A549 (cell line): ENCODE results near the gene RTP2. TPM values are rescaled to one million over a fixed set of nuclear protein-coding genes. Genes with fewer than 3 reads are reported as not detected.

Source experiments
- ATAC-seq, 2 experiments: fragments of 200-7000 bp in 1 of 2; fragments of >200 bp in 1 of 2; cut with Nextera tagmentation in 1 of 2; cut with Tn5 transposase in 1 of 2; 3 replicates each; pipeline versions ENCODE4 v1.8.0 to v1.9.1; 2018 to 2020; ENCODE audit warnings: mild to moderate bottlenecking in 1 of 2, moderate library complexity in 1 of 2
- CTCF ChIA-PET: fragments of 300-600 bp; sonication (Branson Sonifier 250); formaldehyde crosslinking; extraction: SDS; loops from one replicate; lab custom pipeline; 2021; ENCODE audit warnings: antibody characterized with exemption, inconsistent platforms; lab: Yijun Ruan, JAX
- POLR2A ChIA-PET: fragments of 350-600 bp; formaldehyde crosslinking; extraction: SDS; loops from one replicate; lab custom pipeline; 2021; ENCODE audit warnings: antibody characterized with exemption, inconsistent platforms; lab: Yijun Ruan, JAX
- DNase-seq, 2 experiments: peaks; one replicate each; pipeline versions ENCODE4 v3.0.0 to v3.0.0-alpha.2; 2011 to 2016; ENCODE audit warnings: low read depth in 1 of 2, low spot score in 1 of 2
- FAIRE-seq: peaks from 2 replicates; lab custom pipeline; 2011; peaks lifted over from hg19 to GRCh38; lab: Jason Lieb, UNC
- H3K27ac ChIP-seq, 2 experiments: fragments of >200 bp; sonication (Bioruptor Twin); formaldehyde crosslinking; 3 replicates each; pipeline ENCODE4 v1.5.1; 2016 to 2017
- H3K4me1 ChIP-seq: fragments of >200 bp; sonication (Bioruptor Twin); formaldehyde crosslinking; 3 replicates; pipeline ENCODE4 v1.6.1; 2016
- H3K4me2 ChIP-seq: fragments of >200 bp; sonication (Bioruptor Twin); formaldehyde crosslinking; 3 replicates; pipeline ENCODE4 v1.6.1; 2016
- H3K4me3 ChIP-seq: fragments of >200 bp; sonication (Bioruptor Twin); formaldehyde crosslinking; 3 replicates; pipeline ENCODE4 v1.5.1; 2016
- H3K9me3 ChIP-seq: fragments of >200 bp; sonication (Bioruptor Twin); formaldehyde crosslinking; 3 replicates; pipeline ENCODE4 v1.6.1; 2016
- ATOH8 ChIP-seq: fragments of 250-450 bp; sonication (Bioruptor Pico); IDR thresholded peaks from 2 replicates; pipeline ENCODE4 v1.5.0; 2020; ENCODE audit warnings: low read depth, mild to moderate bottlenecking, moderate library complexity
- BCL3 ChIP-seq: fragments of >200 bp; sonication (Bioruptor Twin); formaldehyde crosslinking; IDR thresholded peaks from 3 replicates; pipeline ENCODE4 v1.6.1; 2016
- CEBPB ChIP-seq, 2 experiments: fragments of >200 bp in 1 of 2; sonication (Bioruptor Twin) in 1 of 2; formaldehyde crosslinking in 1 of 2; IDR thresholded peaks; 2 replicates each; pipeline ENCODE4 v1.6.1; 2012 to 2016
- CTCF ChIP-seq: fragments of >200 bp; sonication (Bioruptor Twin); formaldehyde crosslinking; IDR thresholded peaks from 3 replicates; pipeline ENCODE4 v1.5.1; 2016
- EHMT2 ChIP-seq: fragments of 200-600 bp; sonication (generic); IDR thresholded peaks from 2 replicates; pipeline ENCODE4 v1.6.1; 2016; ENCODE audit warnings: antibody characterized with exemption, low read depth, mild to moderate bottlenecking, moderate library complexity
- FOSL2 ChIP-seq, 2 experiments: fragments of 450-650 bp in 1 of 2; fragments of >200 bp in 1 of 2; sonication (Bioruptor Twin) in 1 of 2; formaldehyde crosslinking; IDR thresholded peaks; 2 replicates each; pipeline versions ENCODE4 v1.5.0 to v1.6.1; 2016 to 2020; ENCODE audit warnings: mild to moderate bottlenecking in 1 of 2, moderate library complexity in 1 of 2
- HOXB13 ChIP-seq: fragments of 250-450 bp; sonication (Bioruptor Pico); IDR thresholded peaks from 2 replicates; pipeline ENCODE4 v1.5.0; 2020; ENCODE audit warnings: low read depth, mild to moderate bottlenecking, moderate library complexity
- JUNB ChIP-seq: fragments of >200 bp; sonication (Bioruptor Twin); formaldehyde crosslinking; IDR thresholded peaks from 2 replicates; pipeline ENCODE4 v1.6.1; 2016
- KDM5A ChIP-seq: fragments of 200-600 bp; sonication (generic); IDR thresholded peaks from 2 replicates; pipeline ENCODE4 v1.6.1; 2016; ENCODE audit warnings: antibody characterized with exemption, mild to moderate bottlenecking
- MAX ChIP-seq: IDR thresholded peaks from 2 replicates; pipeline ENCODE4 v1.6.1; 2012
- RAD21 ChIP-seq, 2 experiments: fragments of >200 bp in 1 of 2; sonication (Bioruptor Twin) in 1 of 2; formaldehyde crosslinking in 1 of 2; IDR thresholded peaks in 1 of 2; conservative IDR thresholded peaks in 1 of 2; 2 replicates in 1 of 2; 3 replicates in 1 of 2; pipeline ENCODE4 v1.6.1; 2012 to 2018; ENCODE audit warnings: inconsistent platforms in 1 of 2
- RARB ChIP-seq: fragments of 250-450 bp; sonication (Bioruptor Pico); IDR thresholded peaks from 2 replicates; pipeline ENCODE4 v1.8.0; 2021; ENCODE audit warnings: mild to moderate bottlenecking, moderate library complexity
- RNF2 ChIP-seq: fragments of 200-600 bp; sonication (generic); IDR thresholded peaks from 2 replicates; pipeline ENCODE4 v1.6.1; 2016; ENCODE audit warnings: low read depth, mild to moderate bottlenecking, antibody characterized with exemption, moderate library complexity, borderline replicate concordance
- SMC3 ChIP-seq: fragments of >200 bp; sonication (Bioruptor Twin); formaldehyde crosslinking; IDR thresholded peaks from 3 replicates; pipeline ENCODE4 v1.6.1; 2018; ENCODE audit warnings: inconsistent platforms
- ZNF302 ChIP-seq: fragments of 250-450 bp; sonication (Bioruptor Pico); IDR thresholded peaks from 2 replicates; pipeline ENCODE4 v1.9.0; 2021; ENCODE audit warnings: inconsistent platforms, mild to moderate bottlenecking, moderate library complexity
- WGBS: methylation state at CpG from one replicate; pipeline ENCODE4 v1.1.6; 2017; ENCODE audit errors: missing lambda C conversion rate; 5-methylcytosine and 5-hydroxymethylcytosine counted together
- polyA plus RNA-seq, 4 experiments: library from polyadenylated mRNA; depleted of rRNA in 3 of 4; stranded (reverse); fragments of >200 nt; fragmentation: RNase III in 1 of 4; extraction: RNeasy Plus Mini Kit Qiagen cat#74134 plus additional on column Dnase treatment in 1 of 4; gene quantifications; 2 replicates in 3 of 4; 3 replicates in 1 of 4; pipeline ENCODE4 v1.2.3, GENCODE V29; 2011 to 2017
- TF ChIP-seq, protein P1 (sequence below): fragments of 200-600 bp; sonication (generic); IDR thresholded peaks from 2 replicates; pipeline ENCODE4 v1.6.1; 2016; ENCODE audit warnings: antibody characterized with exemption, mild to moderate bottlenecking, moderate library complexity

The RTP2 gene
- polyA plus RNA-seq, 2 of the 4 experiments (the other 2 are of a cell fraction) = not detected

- peak overlapping the region; percentile 96 to 99 for H3K27ac ChIP-seq
- ATAC-seq (no peak), DNase-seq (peak; percentile 6 to 15), FAIRE-seq (no peak)
- peaks cover 41% of the 10 kb centered on the region for H3K4me1 ChIP-seq
- TF ChIP-seq ATOH8 (no peak), CEBPB (IDR thresholded peaks at IDR 0.05) (peak in 1 of 2 experiments; percentile 20; a peak in 1 of 4 replicates)
- ChIA-PET CTCF (interaction anchor here (0.8 to 8.6 kb wide), 6 partner anchors 9 to 1211 kb away, joined by 3 to 221 read pairs (median 3); no protein-coding TSS in a partner anchor), POLR2A (no interaction called here)
- H3K4me3 ChIP-seq = peak overlapping the region; percentile 69
- WGBS = 22% methylated on average over 30 of the region's 45 CpGs
- no peaks in the 10 kb centered on the region for H3K9me3 ChIP-seq
- H3K4me2 ChIP-seq = peak overlapping the region; percentile 96
These were observed 41.1 kb upstream of the RTP2 start for GRCh38 chr3:187743195-187744141.

DNA sequence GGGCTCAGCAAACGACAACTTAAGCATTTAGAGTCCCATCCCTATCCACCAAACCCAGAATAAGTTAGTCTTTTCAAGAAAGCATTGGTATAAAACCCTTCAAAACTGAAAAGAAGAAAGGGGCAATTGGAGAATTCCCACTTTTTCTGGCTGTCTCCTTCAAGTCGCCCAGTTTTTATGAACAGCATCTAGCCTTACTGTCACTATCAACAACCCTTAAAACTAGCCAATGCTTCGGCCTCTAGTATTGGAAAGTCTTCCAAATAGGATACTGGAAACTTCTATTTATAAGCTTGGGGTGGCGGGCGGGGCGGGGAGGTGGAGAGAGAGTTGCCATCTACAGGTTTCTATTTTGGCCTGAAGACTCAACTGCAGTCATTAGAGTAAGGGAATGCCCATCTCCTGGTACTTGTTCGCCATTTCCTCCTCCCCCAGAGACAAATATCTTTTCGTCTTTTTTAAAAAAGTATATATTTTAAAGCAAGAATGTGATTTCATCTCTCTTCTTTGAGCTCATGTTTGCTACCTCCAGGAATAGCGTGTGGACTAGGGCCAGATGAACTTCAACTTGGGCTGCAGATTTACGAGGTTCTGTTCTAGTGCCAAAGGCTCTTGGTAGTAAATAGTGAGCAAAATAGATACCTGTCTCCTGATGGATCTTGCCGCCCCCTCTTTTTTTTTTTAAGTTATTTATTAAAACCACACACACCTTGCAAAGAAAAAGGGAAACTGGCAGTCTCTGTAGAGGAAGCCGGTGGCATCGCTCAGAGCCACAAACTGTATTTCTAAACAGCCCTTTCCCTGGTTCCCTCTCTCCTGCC is 40.2 kb upstream of the RTP2 start:
- Histone ChIP-seq H3K4me2 (peak overlapping the region; percentile 96), H3K27ac (peak overlapping the region; percentile 96 to 99), H3K9me3 (no peaks in the 10 kb centered on the region), H3K4me3 (peak overlapping the region; percentile 69; the same call in 1 of the 3 replicates), H3K4me1 (peaks cover 33% of the 10 kb centered on the region)
- WGBS = 64% methylated on average over 13 of the region's 13 CpGs
- ChIA-PET POLR2A (interaction anchor here (0.6 kb wide), 1 partner anchor 552 kb away, joined by 5 read pairs; no protein-coding TSS in a partner anchor), CTCF (interaction anchor here (0.7 to 8.6 kb wide), 11 partner anchors 8 to 1212 kb away, joined by 3 to 221 read pairs (median 3); no protein-coding TSS in a partner anchor)
- no peak for FAIRE-seq
- TF ChIP-seq EHMT2 (peak; percentile 86), RARB (CRISPR knock-in tag) (no peak), HOXB13 (no peak), RAD21 (conservative IDR thresholded peaks at IDR 0.05 in 1 of 2, IDR thresholded peaks at IDR 0.05 in 1 of 2) (0 out of 5 replicates have a peak, but pooled peaks of 1 of the 2 experiments have one; percentile 7)
- TF ChIP-seq, protein P1, sequence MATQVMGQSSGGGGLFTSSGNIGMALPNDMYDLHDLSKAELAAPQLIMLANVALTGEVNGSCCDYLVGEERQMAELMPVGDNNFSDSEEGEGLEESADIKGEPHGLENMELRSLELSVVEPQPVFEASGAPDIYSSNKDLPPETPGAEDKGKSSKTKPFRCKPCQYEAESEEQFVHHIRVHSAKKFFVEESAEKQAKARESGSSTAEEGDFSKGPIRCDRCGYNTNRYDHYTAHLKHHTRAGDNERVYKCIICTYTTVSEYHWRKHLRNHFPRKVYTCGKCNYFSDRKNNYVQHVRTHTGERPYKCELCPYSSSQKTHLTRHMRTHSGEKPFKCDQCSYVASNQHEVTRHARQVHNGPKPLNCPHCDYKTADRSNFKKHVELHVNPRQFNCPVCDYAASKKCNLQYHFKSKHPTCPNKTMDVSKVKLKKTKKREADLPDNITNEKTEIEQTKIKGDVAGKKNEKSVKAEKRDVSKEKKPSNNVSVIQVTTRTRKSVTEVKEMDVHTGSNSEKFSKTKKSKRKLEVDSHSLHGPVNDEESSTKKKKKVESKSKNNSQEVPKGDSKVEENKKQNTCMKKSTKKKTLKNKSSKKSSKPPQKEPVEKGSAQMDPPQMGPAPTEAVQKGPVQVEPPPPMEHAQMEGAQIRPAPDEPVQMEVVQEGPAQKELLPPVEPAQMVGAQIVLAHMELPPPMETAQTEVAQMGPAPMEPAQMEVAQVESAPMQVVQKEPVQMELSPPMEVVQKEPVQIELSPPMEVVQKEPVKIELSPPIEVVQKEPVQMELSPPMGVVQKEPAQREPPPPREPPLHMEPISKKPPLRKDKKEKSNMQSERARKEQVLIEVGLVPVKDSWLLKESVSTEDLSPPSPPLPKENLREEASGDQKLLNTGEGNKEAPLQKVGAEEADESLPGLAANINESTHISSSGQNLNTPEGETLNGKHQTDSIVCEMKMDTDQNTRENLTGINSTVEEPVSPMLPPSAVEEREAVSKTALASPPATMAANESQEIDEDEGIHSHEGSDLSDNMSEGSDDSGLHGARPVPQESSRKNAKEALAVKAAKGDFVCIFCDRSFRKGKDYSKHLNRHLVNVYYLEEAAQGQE = no peak
- ATAC-seq = no peak
- no peak for DNase-seq

DNA sequence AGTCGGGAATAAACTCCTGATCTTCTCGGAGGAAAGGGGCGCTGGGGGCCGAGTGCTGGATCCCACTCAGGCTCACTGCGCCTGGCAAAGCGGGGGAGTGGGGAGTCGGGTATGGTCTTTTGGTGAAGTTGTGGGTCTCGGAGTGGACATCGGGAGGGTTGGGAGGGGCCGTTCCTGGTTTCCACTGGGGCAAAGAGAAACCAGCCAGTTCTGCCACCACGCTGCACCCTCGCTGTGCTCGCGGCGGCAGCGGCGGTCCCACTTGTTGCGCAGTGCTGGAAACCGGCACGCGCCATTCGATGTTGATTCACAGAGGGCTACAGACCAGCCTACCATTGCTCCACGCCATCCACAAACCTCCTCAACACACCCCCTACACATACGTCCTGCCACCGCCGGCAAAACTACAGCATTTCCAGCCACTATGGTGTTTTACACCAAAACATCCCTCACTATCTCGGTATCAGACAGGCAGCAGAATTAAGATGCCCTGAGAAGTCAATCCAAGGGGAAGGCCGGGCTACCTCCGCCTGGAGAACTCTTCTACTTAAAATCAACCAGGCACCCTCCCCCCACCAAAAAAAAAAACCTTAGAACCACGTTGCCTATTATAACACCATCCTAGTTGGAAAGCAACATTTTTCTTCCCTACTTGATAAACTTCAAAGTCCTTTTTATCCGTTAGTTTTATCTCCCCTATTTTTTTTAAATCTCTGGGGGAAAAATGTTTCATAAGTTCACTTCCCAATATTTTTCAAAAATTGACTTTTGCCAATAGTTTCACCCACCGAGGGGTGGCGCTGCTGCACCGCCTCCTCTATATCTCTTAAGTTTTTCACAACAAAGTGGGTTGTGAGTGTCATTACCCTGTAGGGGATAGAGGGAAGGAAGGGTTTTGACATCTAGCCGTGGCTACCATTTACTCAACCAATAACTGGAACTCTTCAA is 39.3 kb upstream of the RTP2 start:
- Histone ChIP-seq H3K27ac (peak overlapping the region; percentile 68 to 84), H3K4me1 (peaks cover 35% of the 10 kb centered on the region), H3K4me2 (peak overlapping the region; percentile 96), H3K9me3 (no peaks in the 10 kb centered on the region), H3K4me3 (peak overlapping the region; percentile 60)
- POLR2A ChIA-PET = interaction anchor here (0.5 to 3.2 kb wide), 3 partner anchors 553 to 1212 kb away, joined by 4 to 9 read pairs (median 5); no protein-coding TSS in a partner anchor
- peak; percentile 61 to 72 for DNase-seq
- peak; percentile 19 to 46; a peak in 3 of 6 replicates for ATAC-seq
- FAIRE-seq = no peak
- CTCF ChIA-PET = interaction anchor here (0.6 to 8.6 kb wide), 71 partner anchors 8 to 1494 kb away, joined by 3 to 221 read pairs (median 5); no protein-coding TSS in a partner anchor
- WGBS = 2% methylated on average over 26 of the region's 35 CpGs
- TF ChIP-seq JUNB = no peak
- TF ChIP-seq MAX = peak; percentile 22; the same call in 1 of the 2 replicates
- peak; percentile 85 for TF ChIP-seq CTCF
- no peak for TF ChIP-seq ZNF302 (CRISPR knock-in tag)
- no peak for TF ChIP-seq FOSL2 (IDR thresholded peaks at IDR 0.05)
- TF ChIP-seq FOSL2 (CRISPR knock-in tag; IDR thresholded peaks at IDR 0.05) = peak; percentile 25; the same call in 1 of the 2 replicates
- TF ChIP-seq KDM5A = peak; percentile 33; the same call in 1 of the 2 replicates
- no peak for TF ChIP-seq RNF2
- no peak for TF ChIP-seq BCL3
- peak; percentile 91 for TF ChIP-seq RAD21 (conservative IDR thresholded peaks at IDR 0.05 in 1 of 2, IDR thresholded peaks at IDR 0.05 in 1 of 2)
- peak; percentile 84 for TF ChIP-seq SMC3
- peak in 1 of 2 experiments; percentile 27; a peak in 1 of 4 replicates for TF ChIP-seq CEBPB (IDR thresholded peaks at IDR 0.05)
